Keratinocyte (primary cell): ENCODE results near the gene DLEC1. TPM values are rescaled to one million over a fixed set of nuclear protein-coding genes. Genes with fewer than 3 reads are reported as not detected.
A peak's percentile ranks its signal among the peaks of the same experiment; 100 is the strongest.

ENCODE experiments used
- DNase-seq: peaks from one replicate; pipeline ENCODE4 v3.0.0-alpha.2; 2011; ENCODE audit warnings: low read depth, missing footprints, low spot score
- FAIRE-seq: peaks from 2 replicates; lab custom pipeline; 2011; peaks lifted over from hg19 to GRCh38; lab: Jason Lieb, UNC
- H2AFZ ChIP-seq: 2 replicates; pipeline ENCODE4 v1.6.0; 2012; ENCODE audit warnings: low read length, control low read depth, inconsistent platforms; ENCODE audit not compliant: control insufficient read depth
- H3K27ac ChIP-seq: 2 replicates; pipeline ENCODE4 v1.5.1; 2011; ENCODE audit warnings: low read length; ENCODE audit not compliant: control insufficient read depth, insufficient read depth
- H3K27me3 ChIP-seq: 3 replicates; pipeline ENCODE4 v1.6.0; 2011; ENCODE audit warnings: low read length; ENCODE audit not compliant: control insufficient read depth, insufficient read depth; ENCODE audit errors: extremely low read depth
- H3K36me3 ChIP-seq, 2 experiments: 2 replicates in 1 of 2; 3 replicates in 1 of 2; pipeline ENCODE4 v1.5.1; 2011; ENCODE audit warnings: low read length in 2 of 2, mild to moderate bottlenecking in 1 of 2; ENCODE audit not compliant: control insufficient read depth in 2 of 2, insufficient read depth in 2 of 2; ENCODE audit errors: extremely low read depth in 1 of 2
- H3K4me1 ChIP-seq: 3 replicates; pipeline ENCODE4 v1.5.1; 2011; ENCODE audit warnings: low read length; ENCODE audit not compliant: control insufficient read depth, insufficient read depth; ENCODE audit errors: extremely low read depth
- H3K4me2 ChIP-seq: 3 replicates; pipeline ENCODE4 v1.6.0; 2011; ENCODE audit warnings: low read depth, low read length; ENCODE audit not compliant: control insufficient read depth, insufficient read depth; ENCODE audit errors: extremely low read depth
- H3K4me3 ChIP-seq, 3 experiments: fragments of 200-600 bp in 1 of 3; sonication (generic) in 1 of 3; 2 replicates in 2 of 3; 3 replicates in 1 of 3; pipeline ENCODE4 v1.5.1; 2011 to 2016; ENCODE audit warnings: low read length in 3 of 3, mild to moderate bottlenecking in 3 of 3, control low read depth in 2 of 3, inconsistent platforms in 1 of 3, low read depth in 1 of 3, mixed read lengths in 1 of 3, mixed run types in 1 of 3, moderate library complexity in 1 of 3; ENCODE audit not compliant: control insufficient read depth in 2 of 3, insufficient read depth in 2 of 3; ENCODE audit errors: extremely low read depth in 1 of 3
- H3K79me2 ChIP-seq: 2 replicates; pipeline ENCODE4 v1.6.0; 2012; ENCODE audit warnings: low read length; ENCODE audit not compliant: control insufficient read depth, insufficient read depth
- H3K9ac ChIP-seq: 3 replicates; pipeline ENCODE4 v1.6.0; 2011; ENCODE audit warnings: low read length; ENCODE audit not compliant: control insufficient read depth, insufficient read depth; ENCODE audit errors: extremely low read depth
- H3K9me1 ChIP-seq: 3 replicates; pipeline ENCODE4 v1.6.0; 2011; ENCODE audit warnings: low read length; ENCODE audit not compliant: control insufficient read depth, insufficient read depth; ENCODE audit errors: extremely low read depth
- H3K9me3 ChIP-seq: 2 replicates; pipeline ENCODE4 v1.5.1; 2012; ENCODE audit warnings: low read depth, low read length; ENCODE audit not compliant: control insufficient read depth
- H4K20me1 ChIP-seq: 3 replicates; pipeline ENCODE4 v1.6.0; 2011; ENCODE audit warnings: low read length; ENCODE audit not compliant: control insufficient read depth, insufficient read depth; ENCODE audit errors: extremely low read depth
- EZH2 ChIP-seq: IDR thresholded peaks from one replicate; pipeline ENCODE4 v1.6.1; 2012; ENCODE audit warnings: inconsistent platforms, mild to moderate bottlenecking, low read length, moderate library complexity
- dilution Hi-C: fragments of 300-500 bp; cut with MboI; formaldehyde crosslinking; loops from one replicate; pipeline ENCODE4 v1.7.0; 2020; ENCODE audit warnings: low sequenced_read_pairs; ENCODE audit not compliant: extremely low pct_ligation_motif_present
- polyA plus RNA-seq, 5 experiments: library from polyadenylated mRNA; depleted of rRNA in 3 of 5; stranded (reverse) in 3 of 5; stranded (forward) in 1 of 5; unstranded in 1 of 5; fragments of >200 nt; gene quantifications; 1 replicate in 1 of 5; 2 replicates in 3 of 5; 3 replicates in 1 of 5; pipeline versions ENCODE4 v1.2.1 to v1.2.3, GENCODE V29; 2011 to 2012; ENCODE audit warnings: missing spikeins in 2 of 5, low read depth in 1 of 5, low replicate concordance in 1 of 5
- TF ChIP-seq, protein P1 (sequence below), 3 experiments: IDR thresholded peaks in 1 of 3; conservative IDR thresholded peaks in 1 of 3; optimal IDR thresholded peaks in 1 of 3; 2 replicates in 2 of 3; 3 replicates in 1 of 3; pipeline versions ENCODE3 to v1.5.1; 2011; ENCODE audit warnings: low read length in 3 of 3, mild to moderate bottlenecking in 3 of 3, moderate library complexity in 2 of 3, control low read depth in 1 of 3, inconsistent platforms in 1 of 3; ENCODE audit not compliant: insufficient read depth in 2 of 3; ENCODE audit errors: extremely low read depth in 1 of 3

Gene DLEC1
- polyA plus RNA-seq, 1 donor (not counting 4 experiments of a cell fraction or from before 2014, with no cell fraction given) = not detected

DNA sequence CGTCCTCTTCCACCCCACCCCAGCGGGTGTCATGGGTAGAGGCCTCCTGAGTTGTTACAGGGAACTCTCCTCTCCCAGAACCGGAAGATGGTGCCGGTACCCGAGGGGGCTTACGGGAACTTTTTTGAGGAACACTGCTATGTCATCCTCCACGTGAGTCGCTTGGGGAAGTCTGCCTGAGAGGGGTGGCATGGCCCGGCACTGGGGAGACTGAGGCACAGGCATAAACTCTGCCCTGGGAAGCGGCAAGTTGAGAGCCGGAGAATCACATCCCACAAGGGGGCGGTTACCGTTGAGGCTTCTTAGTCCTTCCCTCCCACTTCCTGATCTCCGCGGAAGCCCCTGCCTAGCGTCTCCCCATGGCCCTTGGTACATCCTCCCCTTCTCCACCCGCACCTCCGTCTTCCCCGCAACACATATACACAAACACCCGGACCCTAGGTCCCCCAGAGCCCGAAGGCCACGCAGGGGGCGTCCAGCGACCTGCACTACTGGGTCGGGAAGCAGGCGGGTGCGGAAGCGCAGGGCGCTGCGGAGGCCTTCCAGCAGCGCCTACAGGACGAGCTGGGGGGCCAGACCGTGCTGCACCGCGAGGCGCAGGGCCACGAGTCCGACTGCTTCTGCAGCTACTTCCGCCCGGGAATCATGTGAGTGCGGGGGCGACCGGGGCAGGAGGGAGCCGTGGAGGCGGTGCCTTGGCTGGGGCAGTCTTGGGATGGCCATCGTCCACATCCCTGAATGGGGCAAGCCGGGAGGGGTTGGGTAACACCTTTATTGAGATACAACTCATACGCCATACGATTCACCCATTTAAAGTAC is 45.0 kb upstream of the DLEC1 start:
- no peaks in the 10 kb centered on the region for H3K27me3 ChIP-seq
- no peaks in the 10 kb centered on the region for H4K20me1 ChIP-seq
- dilution Hi-C loops = no loop called here
- no peaks in the 10 kb centered on the region for H3K9me1 ChIP-seq
- no peaks in the 10 kb centered on the region for H3K9me3 ChIP-seq
- no peak for TF ChIP-seq EZH2
- TF ChIP-seq, protein P1, sequence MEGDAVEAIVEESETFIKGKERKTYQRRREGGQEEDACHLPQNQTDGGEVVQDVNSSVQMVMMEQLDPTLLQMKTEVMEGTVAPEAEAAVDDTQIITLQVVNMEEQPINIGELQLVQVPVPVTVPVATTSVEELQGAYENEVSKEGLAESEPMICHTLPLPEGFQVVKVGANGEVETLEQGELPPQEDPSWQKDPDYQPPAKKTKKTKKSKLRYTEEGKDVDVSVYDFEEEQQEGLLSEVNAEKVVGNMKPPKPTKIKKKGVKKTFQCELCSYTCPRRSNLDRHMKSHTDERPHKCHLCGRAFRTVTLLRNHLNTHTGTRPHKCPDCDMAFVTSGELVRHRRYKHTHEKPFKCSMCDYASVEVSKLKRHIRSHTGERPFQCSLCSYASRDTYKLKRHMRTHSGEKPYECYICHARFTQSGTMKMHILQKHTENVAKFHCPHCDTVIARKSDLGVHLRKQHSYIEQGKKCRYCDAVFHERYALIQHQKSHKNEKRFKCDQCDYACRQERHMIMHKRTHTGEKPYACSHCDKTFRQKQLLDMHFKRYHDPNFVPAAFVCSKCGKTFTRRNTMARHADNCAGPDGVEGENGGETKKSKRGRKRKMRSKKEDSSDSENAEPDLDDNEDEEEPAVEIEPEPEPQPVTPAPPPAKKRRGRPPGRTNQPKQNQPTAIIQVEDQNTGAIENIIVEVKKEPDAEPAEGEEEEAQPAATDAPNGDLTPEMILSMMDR (optimal IDR thresholded peaks at IDR 0.05 in 1 of 3, IDR thresholded peaks at IDR 0.05 in 1 of 3, conservative IDR thresholded peaks at IDR 0.05 in 1 of 3; ENCODE audit: extremely low read depth in 1 of 3, insufficient read depth in 2 of 3, low read length in 3 of 3) = no peak
- peak overlapping the region; percentile 55 for H3K4me2 ChIP-seq
- peak overlapping the region; percentile 76 for H3K9ac ChIP-seq
- H3K27ac ChIP-seq = peak overlapping the region; percentile 64
- no peaks in the 10 kb centered on the region for H3K36me3 ChIP-seq
- H2AFZ ChIP-seq = peak overlapping the region; percentile 95
- DNase-seq = no peak
- H3K4me3 ChIP-seq = peak overlapping the region; percentile 52 to 76 (median 62)
- H3K79me2 ChIP-seq = no peaks in the 10 kb centered on the region
- peak; percentile 41 for FAIRE-seq
- peaks cover 26% of the 10 kb centered on the region for H3K4me1 ChIP-seq

DNA sequence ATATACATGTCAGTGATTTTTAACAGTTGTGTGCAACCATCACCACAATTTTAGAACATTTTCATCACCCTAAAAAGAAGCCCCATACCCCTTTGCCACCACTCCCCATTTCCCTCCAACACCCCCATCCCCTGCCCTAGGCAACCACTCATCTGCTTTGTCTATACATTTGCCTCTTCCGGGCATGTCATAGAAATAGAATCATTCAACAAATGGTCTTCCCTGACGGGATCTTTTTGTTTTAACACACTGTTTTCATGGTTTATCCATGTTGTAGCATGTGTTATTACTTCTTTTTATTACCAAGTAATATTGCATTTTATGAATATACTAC is 44.4 kb upstream of the DLEC1 start:
- no peak for TF ChIP-seq EZH2
- TF ChIP-seq, protein P1 (optimal IDR thresholded peaks at IDR 0.05 in 1 of 3, IDR thresholded peaks at IDR 0.05 in 1 of 3, conservative IDR thresholded peaks at IDR 0.05 in 1 of 3; ENCODE audit: extremely low read depth in 1 of 3, insufficient read depth in 2 of 3, low read length in 3 of 3) = no peak
- Histone ChIP-seq H3K36me3 (peaks cover 2 to 4% of the 10 kb centered on the region in 2 experiments), H3K4me1 (peaks cover 26% of the 10 kb centered on the region), H3K9me1 (no peaks in the 10 kb centered on the region), H2AFZ (peak overlapping the region; percentile 95), H3K4me3 (peak overlapping the region; percentile 36 to 76 (median 52)), H4K20me1 (no peaks in the 10 kb centered on the region), H3K27ac (peak overlapping the region; percentile 64), H3K27me3 (no peaks in the 10 kb centered on the region), H3K9me3 (no peaks in the 10 kb centered on the region), H3K9ac (peak overlapping the region; percentile 76), H3K4me2 (peak overlapping the region; percentile 55), H3K79me2 (no peaks in the 10 kb centered on the region)
- DNase-seq (no peak), FAIRE-seq (peak; percentile 52)
- dilution Hi-C loops = no loop called here
